DND-41 (cell line): ENCODE measurements around the gene MLIP.
"Not testable (repeated sequence)": the region's sequence is repeated elsewhere in the genome, so short reads cannot be mapped to it uniquely, and the experiment has no call there.

Experiments
- ATAC-seq: fragments of 200-7000 bp; cut with Tn5 transposase; 3 replicates; pipeline ENCODE4 v1.9.1; 2021; ENCODE audit warnings: low read depth; ENCODE audit not compliant: insufficient read depth
- DNase-seq: peaks from one replicate; pipeline ENCODE4 v3.0.0-alpha.2; 2020
- H2AFZ ChIP-seq: 2 replicates; pipeline ENCODE4 v1.6.0; 2012; ENCODE audit warnings: low read depth, low read length
- H3K27ac ChIP-seq: 2 replicates; pipeline ENCODE4 v1.5.1; 2012; ENCODE audit warnings: low read length, inconsistent platforms
- H3K27me3 ChIP-seq: fragments of 200-600 bp; sonication (generic); 2 replicates; pipeline ENCODE4 v1.6.0; 2012; ENCODE audit warnings: low read length, mild to moderate bottlenecking, inconsistent platforms; ENCODE audit not compliant: insufficient read depth, poor library complexity
- H3K36me3 ChIP-seq: 2 replicates; pipeline ENCODE4 v1.5.1; 2012; ENCODE audit warnings: low read length, inconsistent platforms; ENCODE audit not compliant: insufficient read depth
- H3K4me1 ChIP-seq: 2 replicates; pipeline ENCODE4 v1.5.1; 2012; ENCODE audit warnings: mild to moderate bottlenecking, low read length; ENCODE audit not compliant: insufficient read depth
- H3K4me2 ChIP-seq: 2 replicates; pipeline ENCODE4 v1.6.0; 2012; ENCODE audit warnings: mild to moderate bottlenecking, moderate library complexity, low read length, inconsistent platforms; ENCODE audit not compliant: insufficient read depth
- H3K4me3 ChIP-seq, 2 experiments: fragments of 200-600 bp in 1 of 2; shearing (Covaris generic) in 1 of 2; 2 replicates each; pipeline ENCODE4 v1.5.1; 2012 to 2016; ENCODE audit warnings: inconsistent platforms in 2 of 2, low read length in 2 of 2, mild to moderate bottlenecking in 2 of 2, low read depth in 1 of 2, moderate library complexity in 1 of 2
- H3K79me2 ChIP-seq: 2 replicates; pipeline ENCODE4 v1.6.0; 2012; ENCODE audit warnings: low read length, inconsistent platforms; ENCODE audit not compliant: insufficient read depth
- H3K9ac ChIP-seq: 2 replicates; pipeline ENCODE4 v1.6.0; 2012; ENCODE audit warnings: low read depth, mild to moderate bottlenecking, inconsistent platforms, low read length, moderate library complexity
- H3K9me3 ChIP-seq: 2 replicates; pipeline ENCODE4 v1.5.1; 2012; ENCODE audit warnings: low read length, moderate library complexity, mild to moderate bottlenecking, inconsistent platforms; ENCODE audit not compliant: insufficient read depth, severe bottlenecking
- H4K20me1 ChIP-seq: 2 replicates; pipeline ENCODE4 v1.6.0; 2012; ENCODE audit warnings: low read length; ENCODE audit not compliant: insufficient read depth
- CTCF ChIP-seq: IDR thresholded peaks from 2 replicates; pipeline ENCODE4 v1.5.1; 2012; ENCODE audit warnings: borderline replicate concordance, low read length, moderate library complexity, mild to moderate bottlenecking; ENCODE audit not compliant: poor library complexity, severe bottlenecking; ENCODE audit errors: extremely low read depth
- EZH2 ChIP-seq: IDR thresholded peaks from 3 replicates; pipeline ENCODE4 v1.6.1; 2012; ENCODE audit warnings: borderline replicate concordance, low read depth, mild to moderate bottlenecking, moderate library complexity, low read length, inconsistent platforms; ENCODE audit not compliant: severe bottlenecking

Gene MLIP

DNA sequence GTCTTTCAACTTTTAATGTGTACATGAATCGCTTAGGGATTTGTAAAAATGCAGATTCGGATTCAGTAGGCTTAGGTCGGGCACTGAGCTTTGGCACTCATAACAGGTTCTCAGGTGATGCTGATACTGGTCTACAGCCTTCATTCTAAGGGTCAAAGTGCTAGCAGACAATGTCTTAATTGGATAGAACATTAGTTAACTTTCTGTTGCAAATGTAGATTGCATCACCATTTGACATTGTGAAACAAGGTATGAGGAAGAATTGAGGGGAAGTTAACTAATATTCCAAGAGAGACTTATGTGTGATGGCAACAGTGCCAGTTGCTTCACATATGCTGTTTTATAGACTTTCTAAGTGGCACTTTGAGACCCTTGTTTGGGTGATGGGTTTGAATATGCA is 86.9 kb downstream of the MLIP start:
- H3K4me1 ChIP-seq: no peaks in the 10 kb centered on the region
- no peak overlapping the region for H2AFZ ChIP-seq
- H4K20me1 ChIP-seq: no peaks in the 10 kb centered on the region
- no peak overlapping the region for H3K9ac ChIP-seq
- no peaks in the 10 kb centered on the region for H3K79me2 ChIP-seq
- ATAC-seq (no peak), DNase-seq (no peak)
- H3K27ac ChIP-seq: no peak overlapping the region
- H3K4me3 ChIP-seq: no peak overlapping the region
- no peaks in the 10 kb centered on the region for H3K36me3 ChIP-seq
- no peaks in the 10 kb centered on the region for H3K27me3 ChIP-seq
- no peak for TF ChIP-seq CTCF
- no peak for TF ChIP-seq EZH2
- no peaks in the 10 kb centered on the region for H3K9me3 ChIP-seq
- no peak overlapping the region for H3K4me2 ChIP-seq

DNA sequence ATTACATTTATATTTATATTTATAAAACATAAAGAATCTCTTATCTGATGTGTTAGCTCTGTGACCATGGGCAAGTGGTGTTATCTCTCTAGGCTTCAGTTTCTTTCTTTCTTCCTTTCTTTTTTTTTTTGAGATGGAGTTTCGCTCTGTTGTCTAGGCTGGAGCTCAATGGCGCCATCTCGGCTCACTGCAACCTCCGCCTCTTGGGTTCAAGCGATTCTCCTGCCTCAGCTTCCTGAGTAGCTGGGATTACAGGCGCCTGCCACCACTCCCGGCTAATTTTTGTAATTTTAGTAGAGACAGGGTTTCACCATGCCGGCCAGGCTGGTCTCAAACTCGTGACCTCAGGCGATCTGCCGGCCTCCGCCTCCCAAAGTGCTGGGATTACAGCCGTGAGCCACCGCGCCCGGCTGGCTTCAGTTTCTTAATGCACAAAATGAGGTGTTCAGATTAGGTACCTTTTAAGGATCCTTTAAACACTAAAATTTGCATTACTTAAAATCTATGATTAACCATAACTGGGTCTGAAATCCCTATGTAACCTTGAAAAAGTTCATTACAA is 92.3 kb downstream of the MLIP start:
- not testable (repeated sequence) for H3K4me2 ChIP-seq, DNase-seq, H3K36me3 ChIP-seq, H3K27me3 ChIP-seq, H3K4me3 ChIP-seq, H3K9ac ChIP-seq, H4K20me1 ChIP-seq, H2AFZ ChIP-seq, H3K4me1 ChIP-seq, ATAC-seq, H3K9me3 ChIP-seq, H3K79me2 ChIP-seq, H3K27ac ChIP-seq

- no peak for DNase-seq
- no peaks in the 10 kb centered on the region for H3K79me2 ChIP-seq
- TF ChIP-seq CTCF (no peak), EZH2 (no peak)
- H3K9ac ChIP-seq: no peak overlapping the region
- no peaks in the 10 kb centered on the region for H3K9me3 ChIP-seq
- no peaks in the 10 kb centered on the region for H3K36me3 ChIP-seq
- H3K27me3 ChIP-seq: no peaks in the 10 kb centered on the region
- H3K4me1 ChIP-seq: no peaks in the 10 kb centered on the region
- H3K4me2 ChIP-seq: no peak overlapping the region
- no peak for ATAC-seq
- no peak overlapping the region for H3K4me3 ChIP-seq
- H4K20me1 ChIP-seq: no peaks in the 10 kb centered on the region
- no peak overlapping the region for H3K27ac ChIP-seq
- H2AFZ ChIP-seq: no peak overlapping the region
Observed at GRCh38 chr6:54204921-54205591, 93.8 kb downstream of the MLIP start.

DNA sequence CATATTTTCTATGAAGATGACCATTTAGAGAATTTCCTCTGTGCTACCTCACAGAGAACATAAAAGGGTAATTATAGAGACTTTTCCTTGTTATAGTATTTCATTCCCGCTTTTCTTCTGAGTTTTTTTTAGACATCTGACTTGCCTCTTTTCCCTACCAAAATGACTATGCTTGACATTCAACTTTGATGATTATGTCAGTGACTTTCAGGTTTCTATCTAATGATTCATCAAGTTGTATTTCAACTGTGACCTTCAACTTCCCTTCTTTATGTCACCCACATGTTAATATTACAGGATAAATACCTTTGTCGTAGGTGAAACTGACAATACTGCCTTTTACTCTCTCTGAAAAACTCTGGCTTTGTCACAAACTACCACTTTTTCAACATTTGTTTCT is 95.3 kb downstream of the MLIP start:
- Histone ChIP-seq H3K9ac (no peak overlapping the region), H3K9me3 (no peaks in the 10 kb centered on the region), H3K36me3 (no peaks in the 10 kb centered on the region), H3K4me3 (no peak overlapping the region), H3K27ac (no peak overlapping the region), H3K4me1 (no peaks in the 10 kb centered on the region), H3K79me2 (no peaks in the 10 kb centered on the region), H2AFZ (no peak overlapping the region), H3K27me3 (no peaks in the 10 kb centered on the region), H3K4me2 (no peak overlapping the region), H4K20me1 (no peaks in the 10 kb centered on the region)
- no peak for DNase-seq
- no peak for TF ChIP-seq EZH2
- no peak for TF ChIP-seq CTCF
- ATAC-seq: no peak

- H2AFZ ChIP-seq, H3K9me3 ChIP-seq, H3K79me2 ChIP-seq, H3K27ac ChIP-seq, H3K4me3 ChIP-seq, H3K27me3 ChIP-seq, H4K20me1 ChIP-seq, H3K36me3 ChIP-seq, H3K9ac ChIP-seq, ATAC-seq, DNase-seq, H3K4me2 ChIP-seq, H3K4me1 ChIP-seq: not testable (repeated sequence)
Observed at GRCh38 chr6:54209983-54210382, 98.7 kb downstream of the MLIP start.
